Measurements from ENCODE around the gene SORBS2.

SORBS2 gene

DNA sequence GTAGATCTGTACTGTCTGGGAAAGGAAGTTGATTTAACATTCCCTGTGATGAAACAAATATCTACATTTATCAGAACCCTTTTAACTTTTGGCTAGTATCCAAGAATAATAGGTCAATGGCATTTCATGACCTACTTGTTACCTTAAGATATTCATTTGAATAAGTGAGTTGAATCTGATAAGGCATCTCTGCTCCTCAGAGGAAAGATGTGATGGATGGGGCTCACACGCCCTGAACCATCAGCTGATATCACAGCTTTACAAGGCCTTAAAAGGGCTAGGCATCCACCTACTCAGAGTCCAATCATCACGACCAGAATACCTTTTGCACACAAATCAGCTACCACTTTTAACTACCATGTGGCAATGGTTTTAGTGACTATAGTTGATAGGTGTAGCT lies 186.5 kb downstream of the SORBS2 start:
- no peak for DNase-seq

DNA sequence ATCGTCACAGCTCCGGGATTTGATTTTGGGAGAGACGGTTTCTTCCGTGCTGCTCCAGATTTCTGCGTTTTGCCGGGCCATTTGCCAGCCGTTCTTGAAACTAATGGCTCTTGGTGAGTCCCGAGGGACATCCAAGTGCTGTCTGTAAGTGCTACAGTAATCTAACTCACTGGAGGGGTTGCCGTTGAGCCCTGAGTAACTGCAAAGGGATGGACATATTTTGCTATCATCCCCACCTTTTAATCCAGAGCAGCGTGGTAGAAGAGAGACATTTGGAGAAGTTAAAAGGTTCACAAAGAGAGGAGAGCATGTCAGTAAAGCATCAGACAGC lies 187.8 kb downstream of the SORBS2 start:
- no peak for DNase-seq

DNA sequence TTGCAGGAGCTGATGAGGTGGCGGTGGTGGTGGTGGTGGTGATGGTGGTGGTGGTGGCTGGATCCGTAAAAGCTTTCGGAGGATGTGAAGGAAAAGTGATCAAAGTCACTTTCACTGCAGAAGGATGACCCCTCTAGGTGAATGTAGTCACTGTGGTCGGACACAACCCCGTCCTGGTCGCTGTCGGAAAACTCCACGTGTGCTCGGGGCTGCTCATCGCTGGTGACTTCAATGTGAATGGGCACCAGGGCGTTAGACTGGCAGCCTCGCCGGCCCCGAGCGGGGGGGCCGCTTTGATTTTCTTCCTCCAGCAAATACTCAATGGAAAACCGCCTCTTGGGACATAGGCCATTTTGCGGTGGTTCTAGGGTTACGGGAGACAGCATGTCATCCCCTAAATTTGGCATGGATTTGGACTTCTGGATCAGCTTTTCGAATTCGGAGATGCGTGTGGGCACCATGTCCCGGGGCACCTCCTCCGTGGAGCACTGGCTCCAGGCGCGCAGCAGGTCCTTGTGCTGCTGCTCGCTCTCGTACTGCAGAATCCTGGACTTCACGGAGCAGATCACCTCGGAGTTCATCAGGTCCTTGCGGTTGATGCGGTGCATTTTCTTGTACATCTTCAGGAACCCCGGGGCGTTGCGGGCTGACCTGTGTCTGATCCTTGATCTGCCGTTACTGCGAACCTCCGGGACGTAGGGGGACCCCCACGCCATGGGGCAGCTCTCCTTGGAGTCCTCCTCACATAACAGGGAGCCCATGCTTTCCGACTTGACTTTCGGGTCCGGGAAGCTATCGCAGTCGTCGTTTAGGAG lies 188.3 kb downstream of the SORBS2 start:
- DNase-seq = no peak

DNA sequence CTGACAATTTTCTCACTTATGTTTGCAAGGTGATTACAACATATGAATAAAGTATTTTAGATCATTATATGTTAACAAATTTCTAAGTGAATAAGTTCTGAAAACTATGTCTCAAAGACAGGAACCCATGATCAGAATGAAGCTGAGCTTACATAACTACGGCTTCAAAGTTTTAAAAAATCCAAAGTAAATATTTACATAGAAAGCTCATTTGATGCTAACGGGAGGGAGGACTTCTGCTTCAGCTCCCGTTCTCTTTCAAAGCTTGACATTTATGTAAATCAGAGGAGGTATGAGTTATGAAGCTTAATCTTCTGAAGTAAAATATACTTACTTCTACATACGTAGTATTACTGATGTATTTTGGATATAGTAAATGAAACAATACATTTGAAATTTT lies 203.8 kb downstream of the SORBS2 start:
- no peak for DNase-seq

DNA sequence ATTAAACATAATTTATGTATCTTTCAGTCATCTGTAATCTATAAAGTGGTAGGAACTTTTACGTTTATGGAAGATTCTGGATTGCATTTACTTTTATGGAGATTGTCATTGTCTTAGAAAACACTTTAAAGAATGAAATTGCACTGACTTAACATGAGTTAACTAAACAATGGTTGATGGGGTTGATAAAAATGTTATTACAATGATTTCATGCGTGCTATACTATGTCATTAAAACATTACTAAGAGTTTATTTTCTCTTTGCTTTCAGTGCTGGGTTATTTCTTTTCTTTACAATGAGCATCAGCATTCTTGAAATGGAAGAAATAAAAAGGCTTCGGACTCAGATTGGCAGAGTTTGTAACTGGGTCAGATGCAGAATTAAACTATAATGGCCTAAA lies 209.6 kb downstream of the SORBS2 start:
- no peak for DNase-seq

DNA sequence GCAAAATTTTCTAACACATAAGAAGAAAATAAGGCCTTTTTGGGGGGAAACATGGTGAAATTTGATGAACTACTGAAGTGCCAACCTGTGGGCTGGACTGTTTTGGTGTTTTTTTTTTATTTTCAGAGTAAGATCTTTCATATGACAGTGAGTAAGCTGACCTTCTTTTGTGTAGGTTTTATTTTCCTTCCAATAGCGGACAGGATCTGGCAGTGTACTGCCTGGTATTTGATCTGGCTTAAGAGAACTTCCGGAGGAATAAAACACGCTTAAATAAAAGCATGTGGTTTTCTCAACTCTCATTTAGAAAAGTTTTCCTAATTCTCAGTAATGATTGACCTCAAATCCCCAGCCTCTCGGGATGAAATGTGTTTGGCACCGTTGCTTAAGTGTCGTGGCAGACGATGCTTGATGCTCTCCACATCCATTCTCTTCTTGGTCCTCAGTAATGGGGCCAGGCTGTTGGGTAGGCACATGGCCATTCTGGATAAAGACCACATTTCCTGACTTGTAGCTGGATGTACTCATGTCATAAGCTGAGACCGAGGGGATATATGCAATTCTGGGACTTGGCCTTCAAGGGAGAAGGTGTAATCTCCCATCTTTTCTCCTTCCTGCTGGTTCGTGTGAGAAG lies 211.1 kb downstream of the SORBS2 start:
- DNase-seq = no peak

DNA sequence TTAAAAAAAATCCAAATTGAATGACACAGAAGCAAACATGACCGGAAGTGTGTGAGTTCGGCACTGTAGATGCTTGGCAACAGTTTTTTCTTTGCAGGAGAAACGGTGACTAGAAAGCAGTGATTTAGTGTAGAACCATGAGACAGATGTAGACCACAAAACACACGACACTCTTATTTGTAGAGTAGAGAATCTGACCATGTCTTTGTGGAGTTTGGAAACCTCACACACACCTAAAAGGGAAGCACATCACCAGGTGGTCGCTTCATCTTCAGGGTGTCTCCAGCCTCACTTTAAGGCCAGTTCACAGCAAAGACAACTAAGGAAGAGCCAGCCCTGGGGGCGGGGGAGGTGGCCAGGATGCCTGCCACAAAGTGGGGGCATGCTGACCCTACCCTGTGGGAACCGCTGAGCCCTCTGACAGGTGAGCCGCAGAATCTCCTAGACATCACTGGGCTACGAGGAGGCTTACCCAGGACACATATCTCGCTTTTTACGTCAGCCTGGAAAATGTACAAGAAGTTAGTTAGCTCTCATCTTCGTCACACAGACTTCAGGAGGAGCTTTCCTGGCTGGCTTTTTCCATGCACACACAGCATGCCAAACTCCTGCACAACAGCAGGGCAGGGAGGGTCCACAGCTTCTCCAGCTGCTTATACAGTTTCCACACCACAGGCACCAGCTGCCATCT lies 212.3 kb downstream of the SORBS2 start:
- DNase-seq = no peak

DNA sequence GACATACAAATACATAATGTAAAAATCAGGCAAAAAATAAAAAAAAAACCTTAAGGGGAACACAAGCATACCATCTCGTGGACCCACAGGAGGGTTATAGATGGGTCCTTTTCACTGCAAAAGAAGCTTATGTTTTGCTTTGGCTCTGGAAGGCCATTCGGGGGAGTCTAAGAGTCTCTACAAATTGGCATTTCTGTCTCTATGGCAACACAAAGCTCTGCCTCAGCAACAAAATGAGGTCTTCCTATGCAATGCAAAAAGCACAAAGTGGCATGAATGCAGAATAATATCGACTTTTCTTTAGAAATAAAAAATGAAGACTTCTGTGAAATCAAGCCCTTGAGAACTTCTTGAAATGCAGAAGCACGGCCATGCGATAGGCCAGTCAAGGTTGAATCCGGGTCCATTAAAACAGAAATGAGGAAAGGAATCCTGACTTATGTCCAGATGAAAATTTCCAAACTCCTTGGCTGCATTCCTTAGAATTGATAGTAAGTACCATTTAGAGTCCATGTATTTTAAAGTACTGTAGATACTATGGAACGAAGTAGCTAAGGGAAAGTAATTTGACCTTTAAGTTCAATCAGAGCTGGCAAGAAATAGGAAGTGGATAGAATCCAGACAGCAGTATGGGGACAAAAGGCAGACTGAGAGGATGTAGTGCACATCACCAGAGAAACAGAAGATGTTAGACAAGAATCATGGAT lies 213.0 kb downstream of the SORBS2 start:
- no peak for DNase-seq

DNA sequence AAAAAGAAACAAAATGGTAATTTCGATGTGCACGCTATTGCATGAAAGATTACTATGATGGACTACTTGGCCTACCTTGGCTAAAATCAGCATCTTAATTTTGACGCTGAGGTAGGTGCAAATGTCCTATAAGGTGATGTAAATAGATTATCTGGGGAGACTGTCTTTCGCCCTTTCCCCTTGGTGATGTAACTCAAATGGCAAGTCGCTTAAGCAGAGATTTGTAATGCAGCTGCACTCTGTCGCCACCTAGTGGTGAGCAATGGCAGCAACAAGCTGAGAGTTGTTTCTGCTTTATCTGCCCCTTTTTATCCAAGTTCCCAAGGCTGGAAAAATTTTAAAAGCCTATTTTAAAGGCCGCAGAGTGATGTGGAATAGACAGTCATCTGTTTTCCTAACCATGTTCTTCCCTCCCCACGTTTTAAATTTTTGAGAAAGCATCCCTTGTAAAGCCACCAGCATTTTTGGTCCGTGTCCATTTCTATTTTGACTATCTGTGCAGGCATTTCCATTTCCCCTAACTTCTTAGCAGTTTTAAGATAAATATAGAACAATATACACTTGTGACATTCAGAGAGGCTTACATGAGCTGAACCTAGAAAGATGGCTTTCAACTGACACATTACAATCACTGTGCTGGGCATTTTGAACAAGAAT lies 214.3 kb downstream of the SORBS2 start:
- DNase-seq = peak; percentile 69

DNA sequence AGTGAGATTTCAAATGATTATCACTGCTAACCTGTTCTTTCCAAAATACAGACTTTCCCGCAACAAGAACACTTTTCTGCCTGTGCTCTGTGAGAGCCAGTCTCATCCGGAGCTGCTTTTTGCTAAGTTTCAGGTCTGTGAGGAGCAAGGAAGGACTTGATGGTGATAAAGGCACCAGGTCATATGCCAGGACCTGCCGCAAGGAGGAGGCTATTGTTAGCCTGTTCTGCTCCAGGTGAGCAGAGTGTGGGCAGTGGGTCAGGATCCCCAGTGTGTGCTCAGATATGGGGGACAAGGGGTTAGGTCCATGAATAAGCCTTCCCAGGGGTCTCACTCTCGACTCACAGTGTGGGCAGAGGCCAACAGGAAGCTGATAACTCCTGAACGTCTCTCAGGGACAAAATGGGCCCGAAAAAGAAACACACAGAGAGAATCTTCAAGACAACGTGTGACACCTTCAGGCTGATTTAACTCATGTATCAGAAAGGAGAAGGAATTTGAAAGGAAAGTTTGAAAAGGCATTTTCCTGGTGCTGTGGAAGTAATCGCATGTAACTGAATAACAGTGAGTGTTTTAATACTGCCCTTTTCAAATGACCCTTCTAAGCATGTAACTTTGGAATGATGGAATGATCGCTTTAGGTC lies 219.0 kb downstream of the SORBS2 start:
- DNase-seq = no peak

DNA sequence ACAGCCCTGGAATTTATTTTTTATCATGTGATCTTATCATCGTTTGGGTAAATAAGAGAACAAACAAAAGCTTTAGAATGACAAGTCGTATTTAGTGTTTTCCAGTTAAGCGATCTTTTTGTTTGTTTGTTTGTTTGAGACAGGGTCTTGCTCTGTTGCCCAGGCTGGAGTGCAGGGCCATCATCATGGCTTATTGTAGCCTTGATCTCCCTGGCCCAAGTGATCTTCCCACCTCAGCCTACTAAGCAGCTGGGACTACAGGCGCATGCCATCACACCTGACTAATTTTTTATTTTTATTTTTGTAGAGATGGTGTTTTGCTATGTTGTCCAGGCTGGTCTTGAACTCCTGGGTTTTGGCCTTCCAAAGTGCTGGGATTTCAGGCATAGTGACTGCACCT lies 219.6 kb downstream of the SORBS2 start:
- no peak for DNase-seq

DNA sequence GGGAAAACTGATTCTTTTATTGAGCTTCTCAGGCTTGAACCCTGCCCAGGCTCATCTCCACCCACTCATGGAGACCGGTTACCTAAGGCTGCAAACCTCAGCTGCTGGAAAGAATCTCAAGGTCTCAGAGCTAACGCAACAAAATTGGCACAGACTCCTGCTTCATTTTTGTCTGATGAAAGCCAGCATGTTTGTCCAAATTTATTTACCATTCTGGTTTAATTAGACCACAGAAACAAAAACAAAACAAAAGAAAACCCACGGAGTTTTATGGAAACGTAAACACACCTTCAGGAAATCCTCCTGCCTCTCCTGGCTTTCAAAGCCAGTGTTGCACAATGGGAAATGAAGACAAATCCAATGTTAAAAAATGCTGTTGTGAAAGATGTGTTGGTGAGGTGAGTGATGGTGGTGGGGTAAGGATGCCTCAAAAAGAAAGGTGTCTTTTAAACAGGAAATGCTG lies 220.3 kb downstream of the SORBS2 start:
- no peak for DNase-seq

DNA sequence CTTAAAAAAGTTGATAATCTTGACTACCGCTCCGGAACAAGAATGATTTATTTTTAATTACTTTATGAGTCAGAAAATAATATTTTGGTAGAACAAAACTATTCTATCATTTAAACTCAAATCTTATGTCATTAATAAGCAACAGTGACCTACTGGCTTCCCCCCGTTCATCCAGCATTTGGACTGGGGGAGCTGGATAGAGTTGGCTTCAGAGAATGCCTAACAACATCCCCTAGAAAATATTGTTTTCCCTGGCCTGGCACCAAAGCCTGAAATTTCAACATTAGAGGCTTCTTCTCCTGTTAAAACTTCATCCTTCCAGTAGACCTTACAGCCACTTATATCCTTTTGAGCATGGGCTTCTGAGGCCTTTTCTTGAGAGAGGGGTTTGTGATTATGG lies 221.0 kb downstream of the SORBS2 start:
- no peak for DNase-seq

DNA sequence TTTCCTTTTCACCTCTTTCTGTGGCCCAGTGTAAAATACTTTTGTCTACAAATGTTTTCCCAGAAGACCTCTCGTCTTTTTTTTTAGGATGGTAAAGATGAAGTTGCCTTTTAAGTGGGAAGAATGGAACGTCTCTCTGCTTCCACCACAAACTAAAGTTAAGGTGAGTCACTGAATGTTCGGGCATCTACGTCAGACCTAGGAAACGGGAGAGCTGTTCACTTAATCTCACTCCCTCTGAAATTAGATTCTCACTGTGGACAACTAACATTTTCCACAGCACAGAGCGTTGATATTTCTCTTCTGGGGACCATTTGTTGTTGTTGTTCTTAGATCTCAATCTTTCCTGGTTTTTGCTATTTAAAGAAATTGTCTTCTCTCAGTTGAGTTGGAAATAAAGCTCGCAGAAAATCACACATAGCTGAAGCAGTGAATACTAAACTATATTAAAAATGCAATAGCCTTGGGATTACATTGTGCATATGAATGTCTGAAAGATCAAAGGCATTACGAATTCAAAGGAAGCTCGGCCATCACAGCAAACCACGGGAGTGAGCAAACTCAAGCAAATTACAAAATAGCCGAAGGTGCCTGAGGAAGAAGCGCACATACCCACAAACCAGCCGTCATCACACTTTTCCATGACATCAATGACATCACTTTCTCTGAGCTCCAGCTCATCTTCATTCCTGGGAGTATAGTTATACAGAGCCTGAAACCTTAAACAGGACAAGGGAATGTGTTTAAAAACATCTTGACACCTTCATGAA lies 222.7 kb downstream of the SORBS2 start:
- DNase-seq = no peak

DNA sequence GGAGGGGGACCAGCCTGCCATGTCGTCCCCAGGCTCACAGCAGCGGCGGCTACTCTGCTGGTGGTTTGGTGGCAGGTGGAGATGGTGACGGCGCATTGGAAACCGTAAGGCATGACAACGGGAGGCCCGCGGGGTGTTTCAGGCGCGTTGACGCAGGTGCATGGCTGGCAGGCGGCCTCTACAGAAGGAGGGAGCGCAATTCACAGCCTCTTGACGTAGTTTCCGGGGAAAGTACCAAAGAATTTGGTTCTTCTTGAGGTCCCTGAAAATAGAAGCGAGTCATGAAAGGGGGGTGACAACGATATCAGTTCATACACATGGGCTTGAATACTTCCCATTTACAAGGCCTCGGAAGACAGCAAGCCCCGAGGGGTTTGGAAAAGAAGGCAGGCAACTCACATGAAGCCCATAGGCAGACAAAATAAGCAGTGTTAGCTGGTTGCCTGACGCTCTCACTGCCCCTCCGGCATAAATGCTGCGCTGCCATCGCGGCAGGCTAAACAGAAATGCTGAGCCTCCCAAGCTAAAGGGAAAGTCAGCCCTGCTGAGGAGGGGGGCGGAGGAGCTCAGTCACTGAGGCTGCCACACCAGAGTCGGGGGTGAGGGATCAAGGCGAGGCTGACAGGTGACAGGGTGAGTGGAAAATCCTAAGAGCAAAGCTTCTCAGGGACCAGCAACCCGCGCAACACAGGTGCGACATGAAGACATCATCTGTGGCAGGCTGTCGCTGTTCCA lies 224.4 kb downstream of the SORBS2 start:
- peak; percentile 59 for DNase-seq

DNA sequence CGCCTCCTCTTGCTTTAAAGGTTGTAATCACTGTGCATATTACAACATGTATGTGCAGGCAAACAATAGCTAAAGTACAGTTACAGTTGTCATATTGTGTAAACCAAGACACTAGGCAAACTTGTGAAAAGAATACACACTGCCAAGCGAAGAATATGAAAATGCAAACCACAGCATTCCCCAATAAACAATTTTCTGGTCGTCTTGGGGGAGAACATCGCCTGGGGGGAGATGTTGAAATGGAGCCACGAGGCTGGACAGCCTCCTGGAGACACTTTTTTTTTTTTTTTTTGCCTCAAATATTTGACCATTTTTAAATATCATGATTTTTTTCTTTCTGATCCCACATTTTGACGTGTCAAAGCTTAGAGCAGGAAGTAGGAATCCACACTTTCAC lies 225.0 kb downstream of the SORBS2 start:
- no peak for DNase-seq

DNA sequence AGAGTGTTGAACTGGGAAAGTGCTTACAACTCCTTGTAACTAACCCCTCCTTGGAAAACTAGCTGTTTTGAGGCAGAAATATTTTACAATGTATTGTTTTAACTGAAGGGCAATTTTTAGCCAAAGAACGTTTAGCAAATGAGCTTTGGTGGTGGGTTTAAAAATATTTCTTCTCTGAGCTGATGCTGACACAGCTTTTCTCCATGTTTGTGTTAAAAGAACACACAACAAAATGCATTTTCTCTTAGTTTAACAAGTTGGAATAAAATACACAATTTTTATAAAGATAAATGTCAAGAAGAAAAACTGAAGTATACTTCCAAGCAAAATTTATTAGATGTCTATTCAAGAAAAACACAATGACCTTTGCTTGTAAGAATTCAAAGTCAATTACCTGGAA lies 226.8 kb downstream of the SORBS2 start:
- no peak for DNase-seq

DNA sequence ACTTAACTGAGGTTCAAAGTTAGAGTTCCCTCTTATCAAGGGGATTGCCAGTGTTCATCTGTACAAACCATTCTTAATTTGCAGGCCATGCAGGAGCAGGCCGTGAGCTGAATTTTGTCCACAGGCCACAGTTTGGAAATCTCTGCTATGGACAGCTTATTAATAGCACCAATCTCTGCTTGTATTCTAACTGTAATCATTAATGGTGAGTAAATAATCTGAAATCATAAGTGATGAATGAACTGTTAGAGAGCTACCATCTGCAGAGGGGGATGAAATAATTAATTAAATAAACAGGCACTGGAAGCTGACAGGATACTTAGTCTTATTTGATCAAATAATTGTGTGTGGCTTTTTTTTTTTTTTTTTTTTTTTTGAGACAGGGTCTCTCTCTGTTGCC lies 228.2 kb downstream of the SORBS2 start:
- DNase-seq = no peak

DNA sequence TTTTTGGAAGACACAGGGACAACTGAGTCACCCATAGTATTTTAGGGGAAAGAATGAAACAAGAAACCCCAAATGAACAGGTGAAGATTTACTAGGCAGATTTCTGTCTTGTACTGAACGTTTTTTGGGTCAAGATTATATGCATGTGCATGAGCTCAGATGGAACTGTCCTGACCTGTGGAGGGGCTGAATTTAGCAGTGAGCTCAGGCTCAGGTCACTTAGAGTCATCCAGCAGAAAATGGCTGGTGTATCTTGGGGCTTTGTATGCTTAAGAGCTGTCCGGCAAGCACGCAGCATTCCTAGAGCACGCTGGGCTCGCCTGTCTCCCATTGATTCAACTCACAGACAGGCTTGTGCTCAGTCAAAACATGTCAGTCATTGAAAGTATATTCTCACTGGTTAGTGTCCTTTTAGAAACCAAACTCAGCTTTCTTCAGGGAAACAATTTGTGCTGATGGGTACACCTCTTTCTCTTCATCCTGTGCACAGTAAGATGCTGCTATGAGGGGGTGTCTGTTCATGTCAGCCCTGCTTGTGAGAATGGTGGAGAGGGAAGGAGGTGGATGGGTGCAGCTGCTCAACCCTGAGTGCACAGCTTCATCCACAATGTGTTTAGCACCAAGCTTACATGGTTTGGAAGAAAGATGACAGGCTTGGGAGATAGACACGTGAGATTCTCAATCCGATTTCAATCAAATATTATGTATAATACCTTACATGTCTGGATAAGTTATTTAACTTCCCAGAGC lies 229.2 kb downstream of the SORBS2 start:
- DNase-seq = no peak

DNA sequence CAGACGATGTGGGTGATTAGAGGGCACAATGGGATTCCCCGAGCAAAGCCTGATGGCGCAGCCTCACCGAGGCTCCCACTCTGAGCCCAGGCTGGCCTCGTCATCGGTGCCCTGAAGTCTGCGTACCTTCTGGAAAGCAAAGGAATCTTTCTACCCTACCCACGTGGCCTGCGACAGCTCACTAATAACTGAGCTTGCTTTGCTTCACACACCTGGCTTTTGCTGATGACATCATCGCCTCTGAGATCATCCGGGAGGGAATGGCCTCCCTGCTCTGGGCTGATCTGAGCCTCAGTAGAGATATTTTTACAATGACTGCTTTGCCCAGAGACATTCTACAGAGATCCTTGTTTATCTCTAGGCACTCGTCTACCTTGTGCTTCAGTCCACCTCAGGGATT lies 231.3 kb downstream of the SORBS2 start:
- DNase-seq = no peak
